GM10266 (cell line): ENCODE results near the gene MAP3K6.

ENCODE experiments used
- DNase-seq: peaks from one replicate; pipeline ENCODE4 v3.0.0; 2012; ENCODE audit errors: extremely low spot score
- TF ChIP-seq, protein P1 (sequence below): IDR thresholded peaks from 2 replicates; pipeline ENCODE4 v1.5.1; 2012; ENCODE audit warnings: mild to moderate bottlenecking, low read depth; ENCODE audit not compliant: control insufficient read depth, insufficient read depth; ENCODE audit errors: missing control alignments

Gene MAP3K6

DNA sequence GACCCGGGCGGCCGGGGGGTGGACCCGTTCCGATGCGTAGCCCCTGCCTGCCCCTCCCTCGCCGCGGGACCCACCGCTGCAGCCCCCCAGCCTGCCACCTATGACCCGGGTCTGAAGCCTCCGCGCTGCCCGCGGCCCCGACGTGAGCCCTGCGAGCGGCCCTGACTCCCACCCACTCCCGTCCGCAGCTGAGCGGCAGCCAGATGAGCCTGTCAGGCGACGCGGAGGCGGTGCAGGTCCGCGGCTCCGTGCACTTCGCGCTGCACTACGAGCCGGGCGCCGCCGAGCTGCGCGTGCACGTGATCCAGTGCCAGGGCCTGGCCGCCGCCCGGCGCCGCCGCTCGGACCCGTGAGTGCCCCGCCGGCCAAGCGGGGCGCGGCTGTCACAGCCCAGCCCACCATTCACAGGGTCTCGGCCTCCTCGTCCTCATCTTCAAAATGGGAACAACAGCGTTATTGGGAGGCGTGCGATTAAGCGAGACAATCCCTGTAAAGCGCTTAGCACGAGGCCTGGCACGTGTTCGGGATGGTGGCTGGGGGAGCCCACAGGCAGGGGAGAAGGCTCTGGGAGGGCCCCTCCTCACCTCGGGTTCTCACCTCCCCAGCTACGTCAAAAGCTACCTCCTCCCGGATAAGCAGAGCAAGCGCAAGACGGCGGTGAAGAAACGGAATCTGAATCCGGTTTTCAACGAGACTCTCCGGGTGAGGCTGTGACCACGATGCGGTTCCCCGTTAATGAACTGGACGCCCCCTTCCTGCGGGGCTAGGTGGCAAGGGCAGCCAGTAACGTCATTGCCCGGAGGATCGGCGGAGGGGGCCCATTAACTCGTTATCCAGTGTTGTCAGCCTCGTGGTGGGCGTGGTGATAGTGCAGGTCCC is 16.7 kb downstream of the MAP3K6 start:
- no peak for DNase-seq
- TF ChIP-seq, protein P1, sequence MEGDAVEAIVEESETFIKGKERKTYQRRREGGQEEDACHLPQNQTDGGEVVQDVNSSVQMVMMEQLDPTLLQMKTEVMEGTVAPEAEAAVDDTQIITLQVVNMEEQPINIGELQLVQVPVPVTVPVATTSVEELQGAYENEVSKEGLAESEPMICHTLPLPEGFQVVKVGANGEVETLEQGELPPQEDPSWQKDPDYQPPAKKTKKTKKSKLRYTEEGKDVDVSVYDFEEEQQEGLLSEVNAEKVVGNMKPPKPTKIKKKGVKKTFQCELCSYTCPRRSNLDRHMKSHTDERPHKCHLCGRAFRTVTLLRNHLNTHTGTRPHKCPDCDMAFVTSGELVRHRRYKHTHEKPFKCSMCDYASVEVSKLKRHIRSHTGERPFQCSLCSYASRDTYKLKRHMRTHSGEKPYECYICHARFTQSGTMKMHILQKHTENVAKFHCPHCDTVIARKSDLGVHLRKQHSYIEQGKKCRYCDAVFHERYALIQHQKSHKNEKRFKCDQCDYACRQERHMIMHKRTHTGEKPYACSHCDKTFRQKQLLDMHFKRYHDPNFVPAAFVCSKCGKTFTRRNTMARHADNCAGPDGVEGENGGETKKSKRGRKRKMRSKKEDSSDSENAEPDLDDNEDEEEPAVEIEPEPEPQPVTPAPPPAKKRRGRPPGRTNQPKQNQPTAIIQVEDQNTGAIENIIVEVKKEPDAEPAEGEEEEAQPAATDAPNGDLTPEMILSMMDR, result no peak

DNA sequence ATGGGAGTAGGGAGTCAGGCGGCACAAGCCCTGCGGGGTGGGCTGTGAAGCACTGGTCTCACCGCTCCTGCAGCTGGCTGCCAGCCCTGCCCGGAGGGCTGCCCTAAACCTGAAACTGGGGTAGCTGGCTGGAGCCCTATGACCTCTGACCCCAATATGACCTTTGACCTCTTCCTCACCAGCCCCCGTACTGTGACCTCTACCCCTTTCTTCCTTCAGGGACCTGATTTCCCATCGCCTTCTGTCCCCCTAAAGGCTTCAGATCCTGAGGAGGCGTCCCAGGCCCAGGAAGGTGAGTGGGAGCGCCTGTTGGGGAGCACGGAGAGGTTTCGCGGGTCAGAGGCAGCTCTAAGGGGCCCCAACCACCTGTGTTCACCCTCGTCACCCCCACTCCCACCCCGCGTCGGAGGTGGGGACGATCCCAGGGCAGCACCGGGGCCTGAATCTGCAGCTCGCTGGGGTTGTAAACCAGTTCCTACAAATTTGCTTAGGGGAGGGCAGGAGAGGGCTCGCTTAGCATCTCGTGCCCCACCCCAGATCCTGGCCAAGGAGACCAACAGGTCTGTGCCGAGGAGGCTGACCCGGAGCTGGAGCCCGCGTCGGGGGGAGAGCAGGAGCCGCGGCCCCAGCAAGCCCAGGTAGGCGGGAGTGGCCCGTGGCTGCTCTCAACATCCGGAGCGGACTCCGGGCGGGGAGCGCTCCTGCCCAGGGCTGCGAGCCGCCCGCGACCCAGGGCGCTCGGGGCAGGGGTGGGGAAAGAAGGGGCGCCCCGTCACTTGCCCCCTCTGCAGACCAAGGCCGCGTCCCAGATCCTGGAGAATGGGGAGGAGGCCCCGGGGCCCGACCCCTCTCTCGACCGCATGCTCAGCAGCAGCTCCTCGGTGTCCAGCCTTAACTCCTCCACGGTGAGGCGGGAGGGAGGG is 17.6 kb downstream of the MAP3K6 start:
- TF ChIP-seq, protein P1, result no peak
- peak; percentile 27 for DNase-seq

DNA sequence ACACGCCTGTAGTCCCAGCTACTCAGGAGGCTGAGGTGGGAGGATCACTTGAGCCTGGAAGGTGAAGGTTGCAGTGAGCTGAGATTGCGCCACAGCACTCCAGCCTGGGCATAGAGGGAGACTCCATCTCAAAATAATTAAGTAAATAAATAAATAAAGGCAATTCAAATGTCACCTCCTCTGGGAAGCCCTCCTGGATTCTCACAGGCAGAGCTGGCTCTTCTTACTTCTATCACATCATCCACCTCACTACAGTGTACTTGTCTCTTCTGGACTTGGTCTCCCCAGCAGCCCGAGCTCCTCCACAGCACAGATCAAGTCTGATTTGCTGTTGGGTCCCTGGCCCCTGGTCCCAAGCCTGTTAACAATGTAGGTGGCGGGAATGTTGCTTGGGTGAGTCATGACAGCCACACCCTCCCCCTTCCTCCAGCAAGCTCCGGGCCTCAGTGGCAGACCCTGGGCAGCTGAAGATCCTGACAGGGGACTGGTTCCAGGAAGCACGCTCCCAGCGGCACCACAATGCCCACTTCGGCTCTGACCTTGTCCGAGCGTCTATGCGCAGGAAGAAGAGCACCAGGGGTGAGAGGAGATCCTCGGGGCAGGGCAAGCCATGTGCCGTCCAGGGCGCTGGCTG is 19.7 kb downstream of the MAP3K6 start:
- TF ChIP-seq, protein P1, result no peak
- DNase-seq, result no peak

DNA sequence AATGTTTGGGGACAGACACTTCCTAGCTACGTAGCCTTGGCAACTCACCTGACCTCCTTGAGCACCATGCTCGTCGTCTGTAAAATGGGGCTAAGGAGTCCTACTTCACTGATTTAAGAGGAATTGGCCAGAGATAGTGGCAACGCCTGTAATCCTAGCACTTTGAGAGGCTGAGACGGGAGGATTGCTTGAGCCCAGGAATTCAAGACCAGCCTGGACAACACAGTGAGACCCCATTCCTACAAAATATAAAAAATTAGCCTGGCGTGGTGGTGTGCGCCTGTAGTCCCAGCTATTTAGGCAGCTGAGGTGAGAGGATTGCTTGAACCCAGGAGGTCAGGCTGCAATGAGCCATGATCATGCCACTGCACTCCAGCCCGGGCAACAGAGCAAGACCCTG is 20.4 kb downstream of the MAP3K6 start:
- DNase-seq, result no peak

DNA sequence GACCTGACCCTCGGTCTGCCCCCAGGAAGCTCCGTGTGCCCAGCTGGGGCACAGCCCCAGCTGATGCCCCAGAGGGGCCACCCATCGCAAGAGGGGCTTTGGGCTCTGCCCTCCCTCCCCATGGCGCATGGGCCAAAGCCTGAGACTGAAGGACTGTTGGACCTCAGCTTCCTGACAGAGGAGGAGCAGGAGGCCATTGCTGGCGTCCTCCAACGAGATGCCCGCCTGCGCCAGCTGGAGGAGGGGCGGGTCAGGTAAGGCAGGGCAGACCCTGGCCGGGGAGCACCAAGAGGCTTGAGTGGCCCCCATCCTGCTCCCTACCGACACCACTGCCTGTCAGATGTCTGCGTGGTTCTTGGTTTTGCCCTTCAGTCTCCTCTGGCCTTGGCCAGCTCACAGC is 21.5 kb downstream of the MAP3K6 start:
- TF ChIP-seq, protein P1, result no peak

More for the DNA sequence above, 20.4 kb downstream of the MAP3K6 start:
- TF ChIP-seq, protein P1, result no peak

DNA sequence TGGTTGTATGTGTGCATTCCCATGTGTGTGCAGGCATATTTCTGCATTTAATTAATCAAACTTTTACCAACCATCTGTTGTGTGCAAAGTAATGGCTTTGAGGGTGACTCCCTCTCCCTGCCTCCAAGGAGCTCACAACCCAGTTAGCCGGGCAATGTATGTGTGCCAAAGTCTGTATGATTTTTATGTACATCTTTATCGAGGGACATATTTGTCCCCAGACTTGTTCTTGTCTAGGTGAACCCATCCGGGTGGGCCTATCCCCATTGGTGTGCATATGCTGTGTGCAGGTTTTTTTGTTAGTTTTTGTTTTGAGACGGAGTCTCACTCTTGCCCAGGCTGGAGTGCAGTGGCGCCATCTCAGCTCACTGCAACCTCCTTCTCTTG is 23.1 kb downstream of the MAP3K6 start:
- no peak for DNase-seq

More for the DNA sequence above, 21.5 kb downstream of the MAP3K6 start:
- no peak for DNase-seq

More for the DNA sequence above, 23.1 kb downstream of the MAP3K6 start:
- TF ChIP-seq, protein P1, result no peak
